Measurements from ENCODE around the gene PDLIM4. TPM values are rescaled to one million over a fixed set of nuclear protein-coding genes. Genes with fewer than 3 reads are reported as not detected.

PDLIM4 gene
- total RNA-seq, 1 experiment from 2014 or later = not detected

DNA sequence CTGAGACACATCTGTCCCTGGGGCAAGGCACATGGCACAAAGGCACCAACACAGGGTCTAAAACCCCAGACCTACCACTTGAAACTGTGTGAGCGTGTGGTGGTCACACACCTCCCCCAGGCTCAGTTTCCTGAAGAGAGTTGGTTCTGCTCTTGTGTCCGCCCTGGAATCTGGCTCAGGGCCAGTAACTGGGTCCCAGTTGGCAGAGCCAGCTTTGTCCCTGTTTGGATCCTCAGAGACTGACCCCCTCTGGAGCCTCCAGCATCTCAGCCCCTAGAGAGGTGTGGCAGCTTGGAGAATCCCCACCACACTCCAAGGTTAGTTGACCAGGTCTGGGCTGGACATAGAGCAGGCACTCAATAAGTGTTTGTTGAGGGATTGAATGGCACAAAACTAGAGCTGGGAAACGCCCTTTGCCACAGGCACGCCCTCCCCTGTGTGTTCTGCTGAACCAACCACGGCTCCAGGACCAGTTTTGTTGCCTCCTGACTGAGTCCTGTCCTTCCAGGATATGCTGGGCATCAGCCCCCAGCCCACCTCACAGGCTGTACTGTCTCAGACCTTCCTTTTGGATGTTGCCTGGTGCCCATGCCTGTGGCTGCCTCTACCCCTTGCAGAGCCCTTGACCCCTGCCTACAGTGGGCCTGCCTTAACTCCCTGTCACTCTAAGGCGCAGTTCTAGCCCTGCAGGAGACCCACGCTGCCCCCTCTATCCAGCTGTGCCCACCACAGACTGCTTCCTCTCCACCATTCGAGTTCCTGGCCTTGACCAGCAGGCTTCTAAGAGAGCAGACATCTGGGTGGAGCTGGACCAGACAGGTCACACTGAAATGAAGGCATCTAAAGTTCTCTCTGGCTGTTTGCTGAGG, 3.8 kb upstream of the PDLIM4 start:
- DNase-seq (ENCODE audit: low spot score) = no peak

DNA sequence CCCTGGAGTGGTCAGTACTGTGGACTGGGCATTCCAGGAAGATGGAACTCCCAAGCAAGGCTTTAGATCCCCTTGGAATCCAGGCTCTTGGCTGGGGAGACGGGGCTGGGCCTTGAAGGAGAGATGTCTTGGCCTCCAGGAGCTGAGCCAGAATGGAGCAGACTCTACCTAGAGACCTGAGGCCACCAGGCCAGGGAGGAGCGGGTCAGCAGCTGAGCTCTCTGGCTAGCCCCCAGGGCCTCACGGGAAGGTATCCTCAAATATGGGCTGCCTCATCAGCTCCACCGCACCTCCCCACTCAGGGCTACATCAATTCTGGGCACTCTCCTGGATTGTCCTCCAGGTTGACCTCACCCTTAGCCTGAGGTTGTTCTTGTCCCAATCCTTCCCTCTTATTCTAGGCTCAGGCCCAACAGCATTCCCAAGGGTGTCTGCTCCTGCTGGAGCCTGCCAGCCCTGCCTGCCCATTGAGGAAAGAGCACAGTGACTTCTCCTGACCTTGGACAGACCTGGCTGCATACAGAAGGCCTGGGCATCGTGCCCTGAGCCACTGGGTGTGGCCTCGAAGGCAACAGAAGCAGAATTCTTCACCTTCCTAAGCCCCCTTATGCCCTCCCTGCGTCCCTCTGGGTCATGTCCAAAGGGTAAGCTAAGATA, 3.0 kb upstream of the PDLIM4 start:
- DNase-seq (ENCODE audit: low spot score) = peak; percentile 29

- DNase-seq (ENCODE audit: low spot score) = no peak
Measured at GRCh38 chr5:132256086-132256782, 1.3 kb upstream of the PDLIM4 start.

DNA sequence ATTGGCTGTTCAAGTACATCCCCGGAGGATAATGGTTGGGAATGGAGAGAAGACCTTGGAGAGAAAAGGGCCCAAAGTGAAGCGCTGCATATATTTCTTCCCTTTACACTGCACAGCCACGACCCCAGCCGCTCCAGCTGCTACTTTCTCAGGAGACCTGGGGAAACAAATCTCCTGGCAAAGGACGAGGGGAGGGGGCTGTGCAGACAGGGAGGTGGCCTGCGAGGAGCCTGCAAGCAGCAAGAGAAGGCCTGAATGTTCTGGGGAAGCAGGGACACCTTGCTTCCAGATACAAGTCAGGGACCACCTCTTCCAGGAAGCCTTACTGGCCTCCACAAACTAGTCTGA, 739 bp upstream of the PDLIM4 start:
- no peak for DNase-seq (ENCODE audit: low spot score)

DNA sequence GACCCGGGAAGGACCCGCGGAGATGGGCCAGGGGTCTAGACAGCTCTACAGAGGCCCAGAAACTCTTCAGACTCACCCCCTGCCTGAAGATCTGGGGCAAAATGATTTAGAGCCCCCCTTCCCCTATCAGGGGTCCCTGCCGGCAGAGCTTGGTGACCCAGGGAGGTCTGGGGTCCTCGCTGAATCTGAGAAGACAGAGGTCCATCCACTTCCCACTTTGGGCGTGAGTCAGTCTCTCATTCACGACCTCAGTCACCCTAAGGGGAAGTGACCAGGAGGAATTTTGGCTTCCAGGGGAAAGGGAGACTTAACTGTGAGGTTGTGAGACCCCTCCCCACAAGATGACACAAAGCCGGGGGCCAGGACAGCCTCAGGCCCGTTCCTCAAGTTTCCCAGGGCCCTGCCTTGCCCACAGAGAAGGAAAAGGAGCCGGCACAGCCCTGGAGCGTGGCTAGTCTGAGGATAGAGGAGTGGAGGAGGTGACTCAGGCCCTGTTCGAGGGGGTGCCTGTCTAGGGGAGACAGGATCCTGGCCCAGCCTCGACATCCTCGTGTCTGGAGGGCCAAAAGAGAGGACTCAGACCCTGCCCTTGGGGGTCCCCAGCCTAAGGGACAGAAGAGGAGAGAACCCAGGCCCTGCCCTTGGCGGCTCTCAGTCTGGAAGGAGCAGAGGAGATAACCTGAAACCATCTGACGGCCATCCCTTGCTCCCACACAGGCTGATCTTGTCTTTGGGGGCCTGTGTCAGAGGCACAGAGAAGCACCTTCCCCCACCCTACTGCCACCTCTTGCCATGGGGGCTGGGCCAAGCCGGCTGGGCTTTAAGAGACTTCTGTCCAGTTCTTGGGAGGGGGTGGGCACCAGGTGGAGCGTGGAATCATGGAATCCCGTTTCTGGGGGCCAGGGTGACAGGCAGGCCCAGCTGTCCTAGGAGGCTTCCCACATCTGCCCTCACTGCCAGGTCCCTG, 889 bp downstream of the PDLIM4 start:
- no peak for DNase-seq (ENCODE audit: low spot score)

GRCh38 chr5:132259069-132259851, 1.8 kb downstream of the PDLIM4 start:
- DNase-seq (ENCODE audit: low spot score) = no peak

DNA sequence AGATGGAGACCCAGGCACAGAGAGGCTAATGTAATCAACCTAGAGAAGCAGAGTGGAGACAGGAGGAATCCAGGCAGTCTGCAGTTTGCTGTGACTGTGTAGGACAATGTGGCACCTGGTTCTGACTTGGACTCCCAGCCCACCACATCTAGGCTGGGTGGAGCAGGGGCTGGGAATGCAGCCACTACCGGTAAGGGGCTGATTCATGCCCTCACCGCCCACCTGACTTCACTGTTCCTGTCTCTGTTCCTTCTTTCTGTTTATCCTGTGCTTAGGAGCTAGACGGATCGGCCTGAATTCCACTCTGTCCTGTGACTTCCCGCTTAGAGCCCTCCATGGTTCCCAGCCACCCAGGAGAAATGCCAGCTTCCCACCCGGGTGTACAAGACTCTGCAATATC, 2.6 kb downstream of the PDLIM4 start:
- DNase-seq (ENCODE audit: low spot score) = peak; percentile 62

GRCh38 chr5:132260714-132261551, 3.4 kb downstream of the PDLIM4 start:
- peak; percentile 96 for DNase-seq (ENCODE audit: low spot score)

GRCh38 chr5:132261881-132262845, 4.7 kb downstream of the PDLIM4 start:
- DNase-seq (ENCODE audit: low spot score) = no peak

DNA sequence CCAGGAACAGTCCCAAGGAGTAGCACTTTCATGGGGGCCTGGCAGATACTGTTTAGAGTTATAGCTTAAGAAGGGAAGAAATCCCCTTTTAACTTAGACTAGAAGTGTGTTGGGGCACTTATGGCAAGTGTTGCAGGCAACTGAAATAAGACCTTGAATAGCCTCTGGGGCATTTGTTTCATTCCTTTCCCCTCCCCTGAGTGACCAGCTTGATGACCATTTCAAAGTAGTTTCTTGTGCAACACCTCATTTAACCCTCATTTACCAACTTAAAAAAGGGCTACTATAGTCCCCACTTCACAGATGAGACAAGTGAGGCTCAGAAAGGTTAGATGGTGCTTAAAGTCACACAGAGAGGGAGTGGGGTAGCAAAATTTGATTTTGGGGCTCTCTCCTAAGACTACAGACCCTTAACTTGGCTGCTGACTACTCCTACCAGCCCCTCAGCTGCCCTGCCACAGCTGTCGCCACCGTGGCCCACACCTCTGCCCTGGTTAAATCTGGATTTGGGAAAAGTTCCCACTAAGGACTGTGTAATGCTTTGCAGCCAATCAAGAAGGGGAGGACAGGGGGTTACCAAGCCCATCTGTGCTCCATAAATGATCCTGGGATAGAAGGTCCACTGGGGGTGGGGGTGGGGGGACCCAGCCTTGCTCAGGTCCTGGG, 5.5 kb downstream of the PDLIM4 start:
- DNase-seq (ENCODE audit: low spot score) = no peak

DNA sequence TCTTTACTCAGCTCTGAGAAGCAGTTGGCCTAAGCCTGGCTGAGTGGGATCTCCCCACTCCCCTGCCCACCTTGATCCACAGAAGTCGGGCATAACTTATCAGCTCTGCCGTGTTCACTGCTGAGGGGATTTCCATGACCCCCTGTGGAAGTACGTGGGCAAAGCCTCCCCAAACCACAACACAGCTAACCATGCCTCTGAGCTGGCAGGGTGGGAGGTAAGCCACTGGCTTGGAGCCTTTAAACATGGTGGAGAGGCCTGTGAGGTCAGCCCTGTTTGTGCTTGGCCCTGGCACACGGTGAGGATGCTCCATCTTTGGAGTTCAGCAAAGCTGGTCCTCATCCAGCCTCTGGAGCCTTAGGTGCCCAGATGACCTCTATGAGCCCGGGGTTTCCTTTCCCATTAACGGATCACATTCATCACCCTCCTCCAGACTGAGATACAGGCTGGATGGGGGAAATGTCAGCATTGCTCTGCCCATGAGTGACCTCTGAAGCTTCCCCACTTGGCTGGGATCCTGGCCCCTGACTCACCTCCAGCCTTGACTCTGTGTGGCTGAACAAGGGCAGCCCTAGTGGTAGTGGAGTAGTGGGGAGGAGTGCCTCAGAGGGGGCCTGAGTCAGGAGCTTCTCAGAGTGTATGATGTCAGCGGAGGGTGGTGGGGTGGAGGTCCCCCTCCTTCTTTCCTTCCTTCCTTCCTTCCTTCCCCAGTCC, 6.2 kb downstream of the PDLIM4 start:
- DNase-seq (ENCODE audit: low spot score) = peak; percentile 91

- DNase-seq (ENCODE audit: low spot score) = no peak
Measured at GRCh38 chr5:132264546-132265335, 7.2 kb downstream of the PDLIM4 start.

DNA sequence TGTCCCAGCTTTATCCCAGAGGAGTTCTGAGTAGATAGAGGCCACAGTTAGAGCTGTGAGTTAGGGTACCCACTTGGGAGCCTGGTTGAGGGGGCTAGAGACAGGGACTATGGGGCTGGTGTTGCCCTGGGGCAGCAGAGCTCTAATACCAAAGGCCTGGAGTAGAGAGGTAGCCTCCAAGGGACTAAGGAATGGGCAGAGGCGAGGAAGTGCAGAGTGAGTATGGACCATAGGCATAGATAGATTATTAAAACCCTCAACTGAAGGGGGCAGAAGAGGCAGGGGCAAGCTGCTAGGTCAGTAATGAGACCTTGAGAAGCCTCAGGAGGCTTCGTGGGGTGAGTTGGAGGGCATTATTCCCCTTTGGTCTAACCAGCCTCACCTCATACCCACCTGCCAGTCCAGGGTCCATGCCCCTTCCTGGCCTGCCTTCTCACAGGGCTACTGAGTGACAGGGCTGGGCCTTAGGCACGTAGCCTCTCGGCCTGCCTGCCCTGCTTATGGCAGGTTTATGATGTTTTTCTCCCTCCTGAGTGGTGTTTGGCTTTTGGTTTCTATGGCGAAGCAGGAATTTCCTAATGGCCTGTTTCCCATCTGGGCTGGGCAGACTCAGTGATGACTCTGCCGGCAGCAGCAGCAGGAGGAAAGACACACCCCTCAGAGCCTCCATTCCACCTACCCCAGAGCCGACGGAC, 8.0 kb downstream of the PDLIM4 start:
- DNase-seq (ENCODE audit: low spot score) = peak; percentile 94

DNA sequence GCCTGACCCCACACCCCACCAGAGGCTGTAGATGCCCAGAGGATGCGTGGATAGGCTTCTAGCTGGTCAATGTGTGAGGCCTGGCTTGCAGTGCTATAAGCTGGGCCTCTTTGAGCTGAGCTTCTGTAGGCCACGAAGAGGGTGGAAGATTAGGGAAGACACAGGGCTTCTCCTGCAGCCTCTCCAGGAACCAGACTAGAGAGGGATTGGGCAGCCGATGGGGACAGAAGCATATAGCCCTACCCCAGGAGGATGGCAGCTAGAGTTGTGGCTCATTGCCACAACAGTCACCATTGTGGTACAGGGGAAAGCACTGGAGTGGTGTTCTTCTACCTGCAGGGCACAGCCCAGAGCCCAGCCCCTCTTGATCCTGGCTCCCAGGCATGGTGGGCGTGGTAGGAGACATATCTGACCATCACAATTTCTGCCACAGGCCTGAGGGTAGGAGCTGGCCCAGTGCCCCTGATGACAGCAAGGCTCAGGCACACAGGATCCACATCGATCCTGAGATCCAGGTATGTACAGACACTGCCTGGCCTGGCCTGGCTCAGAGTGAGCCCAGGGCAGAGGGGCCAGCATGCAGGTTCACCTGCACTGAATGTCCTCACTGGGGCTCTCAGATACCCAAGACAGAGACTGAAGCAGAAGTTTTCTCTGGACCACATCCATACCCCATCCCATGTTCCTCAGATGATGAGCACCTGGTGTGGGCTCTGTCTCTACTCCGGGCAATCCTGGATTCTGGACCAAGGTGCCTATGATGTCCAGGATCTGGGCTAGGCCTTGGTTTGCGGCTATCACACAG, 8.7 kb downstream of the PDLIM4 start:
- no peak for DNase-seq (ENCODE audit: low spot score)

- DNase-seq (ENCODE audit: low spot score) = no peak
Measured at GRCh38 chr5:132266836-132267160, 9.3 kb downstream of the PDLIM4 start.

Measured in A172 (cell line).